NB4 (cell line): ENCODE data around the gene ACACB.

Experiments used
- DNase-seq: peaks from one replicate; pipeline ENCODE4 v3.0.0; 2010; ENCODE audit warnings: low read depth
- H3K4me3 ChIP-seq: one replicate; pipeline ENCODE4 v1.5.1; 2011; ENCODE audit warnings: mild to moderate bottlenecking, low read depth, low read length, moderate library complexity
- CTCF ChIP-seq: IDR thresholded peaks from one replicate; pipeline ENCODE4 v1.5.1; 2012; ENCODE audit warnings: low read depth, low read length
- MYC ChIP-seq: IDR thresholded peaks from 2 replicates; pipeline ENCODE4 v1.6.1; 2011; ENCODE audit warnings: low read depth, low read length
- POLR2A ChIP-seq: IDR thresholded peaks from 2 replicates; pipeline ENCODE4 v1.6.1; 2011; ENCODE audit warnings: mild to moderate bottlenecking; ENCODE audit not compliant: insufficient read length; ENCODE audit errors: extremely low read depth
- TF ChIP-seq, protein P1 (sequence below): IDR thresholded peaks from 2 replicates; pipeline ENCODE4 v1.6.1; 2011; ENCODE audit warnings: low read depth, low read length

The ACACB gene

DNA sequence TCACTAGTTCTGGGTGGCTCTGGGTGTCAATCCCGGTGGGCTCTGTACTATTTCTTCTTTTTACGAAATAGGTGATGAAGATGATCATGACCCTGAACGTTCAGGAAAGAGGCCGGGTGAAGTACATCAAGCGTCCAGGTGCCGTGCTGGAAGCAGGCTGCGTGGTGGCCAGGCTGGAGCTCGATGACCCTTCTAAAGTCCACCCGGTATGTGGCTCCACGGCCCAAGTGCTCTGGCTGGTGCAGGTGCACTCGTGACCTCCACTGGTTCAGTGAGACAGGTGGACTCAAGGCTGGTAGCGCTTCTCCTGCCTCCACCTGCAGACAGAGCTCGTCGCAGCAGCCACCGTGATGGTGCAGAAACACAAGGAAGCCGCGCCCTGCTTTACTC, 85.1 kb downstream of the ACACB start:
- no peak for TF ChIP-seq POLR2A
- TF ChIP-seq CTCF, result no peak
- TF ChIP-seq, protein P1, sequence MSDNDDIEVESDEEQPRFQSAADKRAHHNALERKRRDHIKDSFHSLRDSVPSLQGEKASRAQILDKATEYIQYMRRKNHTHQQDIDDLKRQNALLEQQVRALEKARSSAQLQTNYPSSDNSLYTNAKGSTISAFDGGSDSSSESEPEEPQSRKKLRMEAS, result no peak
- TF ChIP-seq MYC, result no peak
- DNase-seq, result no peak
- H3K4me3 ChIP-seq, result no peak overlapping the region

- TF ChIP-seq CTCF (no peak), MYC (no peak), POLR2A (no peak)
- TF ChIP-seq, protein P1, result no peak
- DNase-seq, result peak; percentile 50
- H3K4me3 ChIP-seq, result no peak overlapping the region
Observed at GRCh38 chr12:109202770-109203169, 86.4 kb downstream of the ACACB start.

DNA sequence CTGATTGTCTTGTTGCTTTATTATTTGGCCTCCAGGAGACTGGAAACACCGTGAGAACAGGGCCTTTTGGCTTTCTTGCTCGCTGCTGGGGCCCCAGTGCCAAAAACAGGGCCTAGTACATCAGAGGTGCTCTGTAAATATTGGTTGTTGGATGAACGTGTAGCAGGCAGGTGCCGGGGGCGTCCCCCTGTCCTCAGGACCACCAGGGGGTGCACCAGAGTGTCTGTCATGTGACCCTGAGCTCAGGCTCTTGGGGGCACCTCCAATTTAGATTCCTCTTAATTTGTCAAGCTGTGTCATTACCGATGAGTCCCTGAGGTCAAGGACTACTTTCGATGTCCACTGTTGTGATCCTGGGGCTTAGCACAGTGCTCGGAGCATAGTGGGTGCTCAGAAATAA, 87.1 kb downstream of the ACACB start:
- no peak overlapping the region for H3K4me3 ChIP-seq
- DNase-seq, result no peak
- TF ChIP-seq POLR2A (no peak), CTCF (no peak), MYC (no peak)
- TF ChIP-seq, protein P1, result no peak

GRCh38 chr12:109209082-109209481, 92.7 kb downstream of the ACACB start:
- TF ChIP-seq POLR2A (no peak), MYC (no peak), CTCF (no peak)
- TF ChIP-seq, protein P1, result no peak
- H3K4me3 ChIP-seq, result no peak overlapping the region
- DNase-seq, result no peak

- TF ChIP-seq POLR2A, result no peak
- TF ChIP-seq, protein P1, result no peak
- TF ChIP-seq CTCF, result no peak
- TF ChIP-seq MYC, result no peak
- DNase-seq, result no peak
- no peak overlapping the region for H3K4me3 ChIP-seq
Observed at GRCh38 chr12:109212460-109213115, 96.2 kb downstream of the ACACB start.

- H3K4me3 ChIP-seq, result no peak overlapping the region
- TF ChIP-seq CTCF, result no peak
- no peak for TF ChIP-seq MYC
- TF ChIP-seq, protein P1, result no peak
- no peak for TF ChIP-seq POLR2A
- DNase-seq, result no peak
Observed at GRCh38 chr12:109214131-109214530, 97.7 kb downstream of the ACACB start.
